Spleen (tissue), 7 donors: Measurements from ENCODE around the gene SLIT3.

Experiments
- CTCF ChIP-seq, 11 experiments: fragments of 200-600 bp in 7 of 11; fragments of 450-650 bp in 4 of 11; sonication (generic) in 4 of 11; IDR thresholded peaks in 8 of 11; conservative IDR thresholded peaks in 3 of 11; 1 replicate in 7 of 11; 2 replicates in 4 of 11; pipeline versions ENCODE4 v1.4.0 to v1.8.0; 2016 to 2021; ENCODE audit warnings: antibody characterized with exemption in 11 of 11, inconsistent platforms in 4 of 11, mild to moderate bottlenecking in 1 of 11
- POLR2AphosphoS5 ChIP-seq, 3 donors: sonication (generic); formaldehyde crosslinking; IDR thresholded peaks; one replicate each; pipeline ENCODE4 v1.5.1; 2017; ENCODE audit warnings: antibody characterized with exemption in 3 of 3
- donor health status: DM: no; HTN: no; CAD: no; lungs with moderate emphysema.
- donor health status: DM: no; HTN: no; CAD: no.
- donor health status: DM: no; HTN: no; CAD: no.

GRCh38 chr5:169091396-169091980 is 209.5 kb downstream of the SLIT3 start:
- TF ChIP-seq CTCF (IDR thresholded peaks at IDR 0.05 in 8 of 11, conservative IDR thresholded peaks at IDR 0.05 in 3 of 11) (no peak), POLR2AphosphoS5 (IDR thresholded peaks at IDR 0.05) (peak in 2 of 3 donors; percentile 61 to 63)
